ENCODE measurements around the gene KLHL11. TPM values are rescaled to one million over a fixed set of nuclear protein-coding genes. Genes with fewer than 3 reads are reported as not detected.

Gene KLHL11
- total and polyA plus RNA-seq, 2 of the 8 experiments (the other 6 are each of a cell fraction or from before 2014, with no cell fraction given), result 4.2 to 13.7 TPM

DNA sequence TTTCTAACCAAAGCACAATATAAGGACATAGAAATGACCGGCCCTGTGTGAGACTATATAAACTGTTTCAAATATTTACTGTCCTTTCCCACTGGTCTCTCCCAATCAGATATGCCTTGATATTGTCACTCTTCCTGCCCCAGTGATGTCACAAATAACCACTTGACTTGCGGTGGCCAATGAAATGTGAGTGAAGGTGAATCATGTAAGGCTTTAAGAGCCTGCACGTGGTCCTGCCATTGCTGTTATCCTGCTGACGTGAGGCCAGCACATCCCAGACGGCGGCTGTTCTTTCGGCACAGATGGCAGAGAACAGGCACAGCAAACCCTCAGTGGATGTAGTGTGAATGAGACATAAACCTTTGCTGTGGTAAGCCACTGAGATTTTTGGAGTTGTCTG, 5.4 kb upstream of the KLHL11 start:
- Histone ChIP-seq H3K4me3 (ENCODE audit: extremely low read depth in 1 of 4, insufficient read depth in 2 of 4, low read depth in 3 of 4, low read length in 4 of 4) (no peak overlapping the region), H4K8ac (ENCODE audit: extremely low read depth, insufficient read depth, low read length) (no peak overlapping the region), H3K79me1 (ENCODE audit: low read depth, low read length) (no peaks in the 10 kb centered on the region; the same call in 1 of the 2 replicates), H3K9me3 (ENCODE audit: insufficient read depth in 2 of 2, low read depth in 1 of 2, low read length in 1 of 2) (peaks cover 0 to under 1% of the 10 kb centered on the region in 2 experiments; a peak in 1 of 4 replicates), H3K14ac (ENCODE audit: insufficient read length) (no peak overlapping the region), H3K4me2 (ENCODE audit: insufficient read depth in 1 of 2, low read depth in 2 of 2, low read length in 2 of 2) (no peak overlapping the region), H2AK5ac (ENCODE audit: low read depth, low read length) (no peak overlapping the region), H4K91ac (replicated peaks; ENCODE audit: insufficient read length, low read length) (no peak overlapping the region), H2BK120ac (replicated peaks; ENCODE audit: low read depth, low read length) (no peak overlapping the region), H2BK5ac (ENCODE audit: low read depth, low read length) (no peak overlapping the region), H3K9ac (replicated peaks in 1 of 4; ENCODE audit: extremely low read depth in 1 of 4, low read depth in 3 of 4, low read length in 3 of 4) (no peak overlapping the region), H3K23ac (ENCODE audit: insufficient read length) (no peak overlapping the region), H2BK12ac (ENCODE audit: low read depth, low read length) (no peak overlapping the region), H3K23me2 (ENCODE audit: low read depth, low read length) (no peaks in the 10 kb centered on the region), H4K20me1 (replicated peaks in 1 of 2; ENCODE audit: control insufficient read depth in 1 of 2, insufficient read depth in 2 of 2, low read length in 2 of 2) (peaks cover 0 to 11% of the 10 kb centered on the region in 2 experiments), H3K79me2 (ENCODE audit: control insufficient read depth in 1 of 2, insufficient read depth in 2 of 2, low read length in 2 of 2) (no peaks in the 10 kb centered on the region), H3K56ac (replicated peaks; ENCODE audit: insufficient read length, low read depth, low read length) (no peak overlapping the region), H2BK15ac (ENCODE audit: low read length) (no peak overlapping the region), H3K4me1 (replicated peaks in 1 of 4; ENCODE audit: control insufficient read depth in 3 of 4, insufficient read depth in 4 of 4, low read length in 3 of 4) (no peaks in the 10 kb centered on the region), H3K18ac (ENCODE audit: extremely low read depth, low read length) (no peak overlapping the region), H2BK20ac (ENCODE audit: low read length) (no peak overlapping the region), H3K4ac (replicated peaks; ENCODE audit: insufficient read length, low read depth, low read length) (no peak overlapping the region), H2AFZ (ENCODE audit: low read length) (no peak overlapping the region), H3K36me3 (ENCODE audit: control insufficient read depth in 2 of 4, insufficient read depth in 4 of 4, low read length in 3 of 4) (peaks cover 35 to 75% (median 72%) of the 10 kb centered on the region in 4 experiments), H3K27me3 (replicated peaks in 1 of 4; ENCODE audit: control insufficient read depth in 3 of 4, extremely low read depth in 1 of 4, insufficient read depth in 3 of 4, low read length in 3 of 4) (no peaks in the 10 kb centered on the region), H3K27ac (ENCODE audit: low read depth, low read length) (no peak overlapping the region), H4K5ac (ENCODE audit: insufficient read length, low read depth, low read length) (no peak overlapping the region)
- no peak for DNase-seq (ENCODE audit: low read depth in 1 of 2, low spot score in 2 of 2)
- CTCF ChIA-PET (ENCODE audit: partially characterized antibody), result interaction anchor here (0.6 to 1.4 kb wide), 3 partner anchors 11 to 44 kb away, joined by 3 read pairs; no protein-coding TSS in a partner anchor
- TF ChIP-seq, protein P1, sequence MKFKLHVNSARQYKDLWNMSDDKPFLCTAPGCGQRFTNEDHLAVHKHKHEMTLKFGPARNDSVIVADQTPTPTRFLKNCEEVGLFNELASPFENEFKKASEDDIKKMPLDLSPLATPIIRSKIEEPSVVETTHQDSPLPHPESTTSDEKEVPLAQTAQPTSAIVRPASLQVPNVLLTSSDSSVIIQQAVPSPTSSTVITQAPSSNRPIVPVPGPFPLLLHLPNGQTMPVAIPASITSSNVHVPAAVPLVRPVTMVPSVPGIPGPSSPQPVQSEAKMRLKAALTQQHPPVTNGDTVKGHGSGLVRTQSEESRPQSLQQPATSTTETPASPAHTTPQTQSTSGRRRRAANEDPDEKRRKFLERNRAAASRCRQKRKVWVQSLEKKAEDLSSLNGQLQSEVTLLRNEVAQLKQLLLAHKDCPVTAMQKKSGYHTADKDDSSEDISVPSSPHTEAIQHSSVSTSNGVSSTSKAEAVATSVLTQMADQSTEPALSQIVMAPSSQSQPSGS (IDR thresholded peaks at IDR 0.05; ENCODE audit: low read length), result no peak
- TF ChIP-seq BACH1 (IDR thresholded peaks at IDR 0.05; ENCODE audit: low read length) (no peak), TAF7 (optimal IDR thresholded peaks at IDR 0.05; ENCODE audit: borderline replicate concordance, low read depth, low read length) (no peak), SP1 (IDR thresholded peaks at IDR 0.05; ENCODE audit: low read depth, low read length) (no peak), EP300 (IDR thresholded peaks at IDR 0.05; ENCODE audit: borderline replicate concordance in 1 of 2, low read depth in 2 of 2, low read length in 2 of 2) (no peak), EGR1 (IDR thresholded peaks at IDR 0.05; ENCODE audit: borderline replicate concordance, low read depth, low read length) (no peak), SP2 (IDR thresholded peaks at IDR 0.05; ENCODE audit: low read length) (no peak), YY1 (IDR thresholded peaks at IDR 0.05; ENCODE audit: low read depth, low read length) (no peak)
- POLR2A ChIA-PET (ENCODE audit: partially characterized antibody), result interaction anchor here (1.1 to 2.1 kb wide), 2 partner anchors 51 to 182 kb away, joined by 3 to 5 read pairs; no protein-coding TSS in a partner anchor
- FAIRE-seq, result no peak
- WGBS, 2 experiments (ENCODE audit: extremely low coverage in 1 of 2, insufficient coverage in 1 of 2, insufficient read length in 1 of 2, insufficient replicate concordance in 2 of 2, low coverage in 1 of 2, low lambda C conversion rate in 2 of 2, missing lambda C conversion rate in 1 of 2), result 92% methylated on average over 7 of the region's 7 CpGs; no CpG with 5 or more reads in 1 of the 2 experiments

Data from H1 (cell line).